ENCODE data around the gene CEBPA. TPM values are rescaled to one million over a fixed set of nuclear protein-coding genes. Genes with fewer than 3 reads are reported as not detected.

CEBPA gene
- total and polyA plus RNA-seq, 4 donors: 32.9 to 112 (median 82.7) TPM

GRCh38 chr19:33250500-33250899, 51.8 kb downstream of the CEBPA start (continued):
- TF ChIP-seq, protein P1, sequence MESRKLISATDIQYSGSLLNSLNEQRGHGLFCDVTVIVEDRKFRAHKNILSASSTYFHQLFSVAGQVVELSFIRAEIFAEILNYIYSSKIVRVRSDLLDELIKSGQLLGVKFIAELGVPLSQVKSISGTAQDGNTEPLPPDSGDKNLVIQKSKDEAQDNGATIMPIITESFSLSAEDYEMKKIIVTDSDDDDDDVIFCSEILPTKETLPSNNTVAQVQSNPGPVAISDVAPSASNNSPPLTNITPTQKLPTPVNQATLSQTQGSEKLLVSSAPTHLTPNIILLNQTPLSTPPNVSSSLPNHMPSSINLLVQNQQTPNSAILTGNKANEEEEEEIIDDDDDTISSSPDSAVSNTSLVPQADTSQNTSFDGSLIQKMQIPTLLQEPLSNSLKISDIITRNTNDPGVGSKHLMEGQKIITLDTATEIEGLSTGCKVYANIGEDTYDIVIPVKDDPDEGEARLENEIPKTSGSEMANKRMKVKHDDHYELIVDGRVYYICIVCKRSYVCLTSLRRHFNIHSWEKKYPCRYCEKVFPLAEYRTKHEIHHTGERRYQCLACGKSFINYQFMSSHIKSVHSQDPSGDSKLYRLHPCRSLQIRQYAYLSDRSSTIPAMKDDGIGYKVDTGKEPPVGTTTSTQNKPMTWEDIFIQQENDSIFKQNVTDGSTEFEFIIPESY (IDR thresholded peaks at IDR 0.05): no peak
- TF ChIP-seq HNF4A (conservative IDR thresholded peaks at IDR 0.05): no peak
- no peak for TF ChIP-seq MAX (IDR thresholded peaks at IDR 0.05)

Other genes starting within 250 kb of the CEBPA start
- 10 to 100 TPM in 1 of 2 donors, 1 to 10 TPM in 1; 7.6 to 31.5 TPM for gene RHPN2, start 237.6 kb downstream of the CEBPA start, total RNA-seq
- 10 to 100 TPM in 1 of 2 donors, 1 to 10 TPM in 1; 9.2 to 10.5 TPM for gene RHPN2, start 237.6 kb downstream of the CEBPA start, polyA plus RNA-seq
- 1 to 10 TPM; 4.1 to 5.2 TPM for gene GPATCH1, start 221.4 kb downstream of the CEBPA start, total RNA-seq
- gene GPATCH1, start 221.4 kb downstream of the CEBPA start, polyA plus RNA-seq: 1 to 10 TPM; 2.5 to 3.1 TPM
- under 1 TPM in 1 of 2 donors, not detected in 1; 0.08 TPM for gene WDR88, start 170.4 kb downstream of the CEBPA start, total RNA-seq
- gene WDR88, start 170.4 kb downstream of the CEBPA start, polyA plus RNA-seq: under 1 TPM in 1 of 2 donors, not detected in 1; 0.08 TPM
- 10 to 100 TPM; 12.0 to 18.7 TPM for gene LRP3, start 108.2 kb downstream of the CEBPA start, total RNA-seq
- gene LRP3, start 108.2 kb downstream of the CEBPA start, polyA plus RNA-seq: 10 to 100 TPM in 1 of 2 donors, 1 to 10 TPM in 1; 2.5 to 42.3 TPM
- gene SLC7A10, start 76.7 kb downstream of the CEBPA start, total RNA-seq: not detected
- gene SLC7A10, start 76.7 kb downstream of the CEBPA start, polyA plus RNA-seq: not detected
- gene CEBPG, start 71.2 kb upstream of the CEBPA start, total RNA-seq: 10 to 100 TPM; 18.0 to 36.1 TPM
- 10 to 100 TPM; 16.9 to 30.3 TPM for gene CEBPG, start 71.2 kb upstream of the CEBPA start, polyA plus RNA-seq
- gene PEPD, start 219.3 kb upstream of the CEBPA start, total RNA-seq: 100 to 1,000 TPM in 1 of 2 donors, 10 to 100 TPM in 1; 37.3 to 102 TPM
- gene PEPD, start 219.3 kb upstream of the CEBPA start, polyA plus RNA-seq: 100 to 1,000 TPM; 132 to 211 TPM

Data from liver (tissue), 5 donors.